DOHH2 (cell line): ENCODE results near the gene TTC32.

Experiments used
- H3F3A ChIP-seq: fragments of 200-600 bp; sonication (generic), shearing (Covaris generic); 2 replicates; pipeline ENCODE4 v1.6.0; 2016; ENCODE audit warnings: antibody characterized with exemption, mild to moderate bottlenecking; ENCODE audit not compliant: control insufficient read depth, insufficient read depth
- H3K27ac ChIP-seq: fragments of 200-600 bp; sonication (generic); 2 replicates; pipeline ENCODE4 v1.5.1; 2014; ENCODE audit warnings: low read depth, mild to moderate bottlenecking, low read length, moderate library complexity
- H3K27me3 ChIP-seq: fragments of 200-600 bp; sonication (generic); 2 replicates; pipeline ENCODE4 v1.6.1; 2014; ENCODE audit warnings: mild to moderate bottlenecking, low read length, mixed read lengths; ENCODE audit not compliant: control insufficient read depth
- H3K36me3 ChIP-seq: fragments of 200-600 bp; sonication (generic); 2 replicates; pipeline ENCODE4 v1.6.1; 2014; ENCODE audit warnings: mild to moderate bottlenecking, low read length, moderate library complexity, mixed read lengths; ENCODE audit not compliant: control insufficient read depth
- H3K4me1 ChIP-seq: fragments of 200-600 bp; sonication (generic); 2 replicates; pipeline ENCODE4 v1.6.1; 2014; ENCODE audit warnings: mild to moderate bottlenecking, low read length, mixed read lengths; ENCODE audit not compliant: control insufficient read depth
- H3K4me2 ChIP-seq: fragments of 200-600 bp; sonication (generic); 2 replicates; pipeline ENCODE4 v1.6.0; 2014; ENCODE audit warnings: mild to moderate bottlenecking, low read length, moderate library complexity
- H3K4me3 ChIP-seq: fragments of 200-600 bp; sonication (generic); 2 replicates; pipeline ENCODE4 v1.5.1; 2014; ENCODE audit warnings: mild to moderate bottlenecking, low read length, mixed read lengths
- H3K79me2 ChIP-seq: fragments of 200-600 bp; sonication (generic); 2 replicates; pipeline ENCODE4 v1.6.1; 2014; ENCODE audit warnings: mild to moderate bottlenecking, low read length, mixed read lengths; ENCODE audit not compliant: control insufficient read depth
- H3K9me2 ChIP-seq: fragments of 200-600 bp; sonication (generic); replicated peaks from 2 replicates; pipeline ENCODE4 v1.6.1; 2014; ENCODE audit warnings: mild to moderate bottlenecking, low read length, mixed read lengths; ENCODE audit not compliant: control insufficient read depth
- H3K9me3 ChIP-seq: fragments of 200-600 bp; sonication (generic); 2 replicates; pipeline ENCODE4 v1.6.1; 2014; ENCODE audit warnings: antibody characterized with exemption, low read length, mixed read lengths; ENCODE audit not compliant: control insufficient read depth, insufficient read depth
- H4K20me1 ChIP-seq: fragments of 200-600 bp; sonication (generic); 2 replicates; pipeline ENCODE4 v1.6.0; 2014; ENCODE audit warnings: low read depth, mild to moderate bottlenecking, antibody characterized with exemption, low read length, moderate library complexity; ENCODE audit not compliant: control insufficient read depth, insufficient read depth
- EZH2phosphoT487 ChIP-seq: fragments of 200-600 bp; sonication (generic); IDR thresholded peaks from 2 replicates; pipeline ENCODE4 v1.6.1; 2017; ENCODE audit warnings: borderline replicate concordance, mild to moderate bottlenecking, antibody characterized with exemption, low read length, moderate library complexity, mixed read lengths
- TF ChIP-seq, protein P1 (sequence below): fragments of 200-600 bp; sonication (generic); IDR thresholded peaks from one replicate; pipeline ENCODE4 v1.5.1; 2014; ENCODE audit warnings: antibody characterized with exemption, mild to moderate bottlenecking, low read depth, low read length; ENCODE audit not compliant: poor library complexity, severe bottlenecking

Gene TTC32

DNA sequence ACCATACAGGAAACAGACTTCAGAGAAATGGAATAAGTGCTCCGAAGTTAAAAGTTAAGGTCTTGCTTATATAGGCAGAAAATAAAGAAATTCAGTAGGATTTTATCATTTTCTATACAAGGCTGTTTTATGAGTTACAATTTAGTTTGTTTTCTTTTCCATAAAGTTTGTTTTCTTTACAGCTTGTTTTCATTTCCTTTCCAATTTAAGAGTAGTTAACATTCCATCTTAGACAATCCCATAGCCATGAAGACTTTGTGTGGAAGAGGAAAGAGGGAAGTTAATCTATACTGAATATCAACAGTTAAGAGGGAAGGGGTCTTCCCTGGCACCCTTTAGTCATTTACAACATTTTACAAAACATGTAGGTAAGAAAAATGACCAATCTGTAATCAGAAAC lies 26.5 kb downstream of the TTC32 start:
- Histone ChIP-seq H3K4me2 (no peak overlapping the region), H3F3A (no peaks in the 10 kb centered on the region), H3K4me3 (no peak overlapping the region), H3K9me3 (no peaks in the 10 kb centered on the region), H3K9me2 (no peaks in the 10 kb centered on the region), H4K20me1 (no peaks in the 10 kb centered on the region), H3K36me3 (no peaks in the 10 kb centered on the region), H3K27me3 (no peaks in the 10 kb centered on the region), H3K4me1 (no peaks in the 10 kb centered on the region), H3K27ac (no peak overlapping the region), H3K79me2 (no peaks in the 10 kb centered on the region)
- TF ChIP-seq, protein P1, sequence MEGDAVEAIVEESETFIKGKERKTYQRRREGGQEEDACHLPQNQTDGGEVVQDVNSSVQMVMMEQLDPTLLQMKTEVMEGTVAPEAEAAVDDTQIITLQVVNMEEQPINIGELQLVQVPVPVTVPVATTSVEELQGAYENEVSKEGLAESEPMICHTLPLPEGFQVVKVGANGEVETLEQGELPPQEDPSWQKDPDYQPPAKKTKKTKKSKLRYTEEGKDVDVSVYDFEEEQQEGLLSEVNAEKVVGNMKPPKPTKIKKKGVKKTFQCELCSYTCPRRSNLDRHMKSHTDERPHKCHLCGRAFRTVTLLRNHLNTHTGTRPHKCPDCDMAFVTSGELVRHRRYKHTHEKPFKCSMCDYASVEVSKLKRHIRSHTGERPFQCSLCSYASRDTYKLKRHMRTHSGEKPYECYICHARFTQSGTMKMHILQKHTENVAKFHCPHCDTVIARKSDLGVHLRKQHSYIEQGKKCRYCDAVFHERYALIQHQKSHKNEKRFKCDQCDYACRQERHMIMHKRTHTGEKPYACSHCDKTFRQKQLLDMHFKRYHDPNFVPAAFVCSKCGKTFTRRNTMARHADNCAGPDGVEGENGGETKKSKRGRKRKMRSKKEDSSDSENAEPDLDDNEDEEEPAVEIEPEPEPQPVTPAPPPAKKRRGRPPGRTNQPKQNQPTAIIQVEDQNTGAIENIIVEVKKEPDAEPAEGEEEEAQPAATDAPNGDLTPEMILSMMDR: no peak
- no peak for TF ChIP-seq EZH2phosphoT487

DNA sequence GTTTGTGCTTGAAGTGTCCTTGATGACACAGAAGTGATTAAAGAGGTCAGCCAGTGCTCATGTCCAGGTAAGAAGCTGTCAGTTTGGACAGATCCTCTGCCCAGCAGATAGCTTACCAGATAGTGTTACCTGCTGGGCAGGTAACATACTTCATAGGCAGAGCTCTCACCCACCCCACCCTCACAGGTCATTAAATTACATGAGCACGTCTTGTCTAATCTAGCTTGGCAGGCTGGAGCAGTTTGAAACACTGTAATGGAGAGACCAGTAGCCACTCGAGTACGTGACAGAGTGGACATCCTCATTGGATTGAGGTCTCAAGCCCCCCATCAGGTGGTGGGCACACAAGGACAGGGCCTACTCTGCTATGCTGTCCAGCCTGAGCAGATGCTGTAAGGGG lies 27.1 kb downstream of the TTC32 start:
- no peak for TF ChIP-seq EZH2phosphoT487
- TF ChIP-seq, protein P1: no peak
- H4K20me1 ChIP-seq: no peaks in the 10 kb centered on the region
- H3K4me1 ChIP-seq: no peaks in the 10 kb centered on the region
- no peak overlapping the region for H3K27ac ChIP-seq
- H3K79me2 ChIP-seq: no peaks in the 10 kb centered on the region
- H3K9me2 ChIP-seq: no peaks in the 10 kb centered on the region
- no peaks in the 10 kb centered on the region for H3F3A ChIP-seq
- no peaks in the 10 kb centered on the region for H3K27me3 ChIP-seq
- no peaks in the 10 kb centered on the region for H3K36me3 ChIP-seq
- H3K4me3 ChIP-seq: no peak overlapping the region
- no peak overlapping the region for H3K4me2 ChIP-seq
- H3K9me3 ChIP-seq: no peaks in the 10 kb centered on the region

DNA sequence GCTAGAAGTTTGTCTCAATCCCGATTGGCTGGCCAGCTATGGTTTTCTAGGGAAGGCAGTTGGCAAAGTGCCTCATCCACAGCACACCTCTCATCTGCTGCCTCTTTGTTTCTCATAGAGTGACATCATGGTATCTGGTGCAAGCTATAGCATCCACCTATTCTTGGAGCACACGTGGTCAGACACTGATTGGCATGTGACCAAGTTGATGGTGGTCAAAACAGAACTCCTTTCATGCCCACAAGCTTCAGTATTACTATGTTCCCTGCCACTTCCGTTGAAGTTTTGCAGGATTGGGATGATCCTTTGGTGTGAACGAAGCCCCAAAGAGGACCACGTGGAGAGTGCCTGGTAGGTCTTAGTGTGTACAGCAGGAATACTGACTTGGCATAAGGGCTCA lies 28.8 kb downstream of the TTC32 start:
- H3K4me3 ChIP-seq: no peak overlapping the region
- no peaks in the 10 kb centered on the region for H3K9me2 ChIP-seq
- H3K9me3 ChIP-seq: no peaks in the 10 kb centered on the region
- H3K36me3 ChIP-seq: no peaks in the 10 kb centered on the region
- H3K27me3 ChIP-seq: peaks cover 13% of the 10 kb centered on the region
- H3K79me2 ChIP-seq: no peaks in the 10 kb centered on the region
- no peak overlapping the region for H3K4me2 ChIP-seq
- H3K27ac ChIP-seq: no peak overlapping the region
- no peaks in the 10 kb centered on the region for H4K20me1 ChIP-seq
- H3F3A ChIP-seq: no peaks in the 10 kb centered on the region
- no peak for TF ChIP-seq EZH2phosphoT487
- TF ChIP-seq, protein P1: no peak
- H3K4me1 ChIP-seq: no peaks in the 10 kb centered on the region

DNA sequence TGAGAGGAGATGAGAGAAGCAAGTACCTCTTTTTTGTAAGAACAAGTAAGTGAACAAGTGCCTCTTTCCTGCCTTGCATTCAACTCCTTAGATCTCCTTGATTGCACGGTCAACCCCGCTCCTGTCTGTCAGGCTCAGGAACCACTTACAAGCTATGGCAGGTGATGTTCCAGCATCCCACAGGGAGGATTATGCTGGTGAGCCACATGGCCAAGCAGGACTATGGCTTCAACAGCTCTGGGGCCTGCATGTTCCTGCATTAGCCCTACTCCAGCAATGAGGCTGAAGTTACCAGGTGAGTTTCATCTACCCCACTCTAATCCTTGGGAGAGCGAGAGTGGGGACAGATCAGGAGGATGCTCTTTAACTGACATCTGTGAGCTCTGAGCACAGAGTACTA lies 29.5 kb downstream of the TTC32 start:
- TF ChIP-seq EZH2phosphoT487: no peak
- TF ChIP-seq, protein P1: no peak
- peaks cover 18% of the 10 kb centered on the region for H3K27me3 ChIP-seq

More for the DNA sequence above, 29.5 kb downstream of the TTC32 start:
- no peaks in the 10 kb centered on the region for H4K20me1 ChIP-seq
- H3F3A ChIP-seq: no peaks in the 10 kb centered on the region
- H3K36me3 ChIP-seq: no peaks in the 10 kb centered on the region
- no peaks in the 10 kb centered on the region for H3K9me3 ChIP-seq
- no peaks in the 10 kb centered on the region for H3K79me2 ChIP-seq
- H3K4me3 ChIP-seq: no peak overlapping the region
- no peaks in the 10 kb centered on the region for H3K4me1 ChIP-seq
- H3K27ac ChIP-seq: no peak overlapping the region
- no peaks in the 10 kb centered on the region for H3K9me2 ChIP-seq
- H3K4me2 ChIP-seq: no peak overlapping the region
